Measurements from ENCODE around the gene AGBL4. TPM values are rescaled to one million over a fixed set of nuclear protein-coding genes. Genes with fewer than 3 reads are reported as not detected.
"Not testable (repeated sequence)": the region's sequence is repeated elsewhere in the genome, so short reads cannot be mapped to it uniquely, and the experiment has no call there.

Gene AGBL4
- total RNA-seq, 1 experiment from 2014 or later, result not detected

DNA sequence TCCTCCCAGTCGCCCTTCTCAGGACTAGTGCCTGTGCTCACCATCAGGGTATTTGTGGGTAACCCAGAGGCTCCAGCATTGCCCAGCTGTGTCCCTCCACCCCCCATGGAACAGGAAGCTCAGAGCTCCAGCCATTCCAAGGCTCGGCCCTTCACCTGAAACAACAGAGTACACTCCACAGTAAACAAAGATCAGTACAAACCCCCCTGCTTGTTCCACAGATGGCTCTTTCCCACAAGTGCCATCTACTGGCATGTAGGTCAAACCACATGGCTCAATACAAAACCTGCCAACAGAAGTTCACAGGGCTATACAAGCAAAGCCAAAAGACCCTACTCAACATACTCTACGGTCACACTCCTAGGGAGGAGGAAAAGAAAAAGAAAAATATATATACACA, 258.7 kb downstream of the AGBL4 start (continued):
- no peak for TF ChIP-seq EZH2phosphoT487 (IDR thresholded peaks at IDR 0.05; ENCODE audit: borderline replicate concordance)
- TF ChIP-seq, protein P1, sequence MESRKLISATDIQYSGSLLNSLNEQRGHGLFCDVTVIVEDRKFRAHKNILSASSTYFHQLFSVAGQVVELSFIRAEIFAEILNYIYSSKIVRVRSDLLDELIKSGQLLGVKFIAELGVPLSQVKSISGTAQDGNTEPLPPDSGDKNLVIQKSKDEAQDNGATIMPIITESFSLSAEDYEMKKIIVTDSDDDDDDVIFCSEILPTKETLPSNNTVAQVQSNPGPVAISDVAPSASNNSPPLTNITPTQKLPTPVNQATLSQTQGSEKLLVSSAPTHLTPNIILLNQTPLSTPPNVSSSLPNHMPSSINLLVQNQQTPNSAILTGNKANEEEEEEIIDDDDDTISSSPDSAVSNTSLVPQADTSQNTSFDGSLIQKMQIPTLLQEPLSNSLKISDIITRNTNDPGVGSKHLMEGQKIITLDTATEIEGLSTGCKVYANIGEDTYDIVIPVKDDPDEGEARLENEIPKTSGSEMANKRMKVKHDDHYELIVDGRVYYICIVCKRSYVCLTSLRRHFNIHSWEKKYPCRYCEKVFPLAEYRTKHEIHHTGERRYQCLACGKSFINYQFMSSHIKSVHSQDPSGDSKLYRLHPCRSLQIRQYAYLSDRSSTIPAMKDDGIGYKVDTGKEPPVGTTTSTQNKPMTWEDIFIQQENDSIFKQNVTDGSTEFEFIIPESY (IDR thresholded peaks at IDR 0.05; ENCODE audit: extremely low read depth, insufficient replicate concordance, low read length), result no peak
- TF ChIP-seq ELF1 (IDR thresholded peaks at IDR 0.05; ENCODE audit: borderline replicate concordance, low read depth), result no peak

DNA sequence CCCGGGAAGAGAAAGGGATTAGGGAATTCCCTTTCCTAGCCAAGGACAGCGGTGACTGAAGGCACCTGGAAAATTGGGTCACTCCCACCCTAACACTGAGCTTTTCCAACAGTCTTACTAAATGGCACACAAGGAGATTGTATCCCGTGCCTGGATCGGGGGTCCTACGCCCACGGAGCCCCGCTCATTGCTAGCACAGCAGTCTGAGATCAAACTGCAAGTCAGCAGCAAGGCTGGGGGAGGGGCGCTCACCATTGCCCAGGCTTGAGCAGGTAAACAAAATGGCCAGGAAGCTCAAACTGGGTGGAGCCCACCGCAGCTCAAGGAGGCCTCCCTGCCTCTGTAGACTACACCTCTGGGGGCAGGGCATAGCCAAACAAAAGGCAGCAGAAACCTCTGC, 285.6 kb downstream of the AGBL4 start:
- H3K4me2 ChIP-seq (ENCODE audit: low read length); BruUV-seq (replicated peaks); H3K9me3 ChIP-seq (ENCODE audit: control insufficient read depth in 1 of 2, insufficient read depth in 1 of 2, low read depth in 1 of 2, low read length in 2 of 2); POLR2A ChIA-PET; H2AFZ ChIP-seq (ENCODE audit: low read depth, low read length, poor library complexity, severe bottlenecking); H3K27me3 ChIP-seq (ENCODE audit: insufficient read depth, low read length); H3K27ac ChIP-seq (ENCODE audit: low read depth, low read length); intact Hi-C loops (cut with micrococcal nuclease); RAD21 ChIA-PET (ENCODE audit: low non-redundant PET in 1 of 2, low total read pairs in 2 of 2, uncharacterized antibody in 2 of 2, unreplicated experiment in 2 of 2); H3K79me2 ChIP-seq (ENCODE audit: insufficient read depth, low read length); H3K9ac ChIP-seq (ENCODE audit: low read length); H3K36me3 ChIP-seq (ENCODE audit: control insufficient read depth in 1 of 2, insufficient read depth in 2 of 2, low read length in 2 of 2); H3K4me3 ChIP-seq (replicated peaks in 1 of 2; ENCODE audit: low read depth in 1 of 2, low read length in 2 of 2); DNase-seq (ENCODE audit: low read depth, low spot score); ATAC-seq; H3K4me1 ChIP-seq (ENCODE audit: control insufficient read depth in 1 of 2, insufficient read depth in 2 of 2, low read length in 2 of 2); H3K9me2 ChIP-seq (ENCODE audit: insufficient read depth); CTCF ChIA-PET; H4K20me1 ChIP-seq (ENCODE audit: insufficient read depth): not testable (repeated sequence)

DNA sequence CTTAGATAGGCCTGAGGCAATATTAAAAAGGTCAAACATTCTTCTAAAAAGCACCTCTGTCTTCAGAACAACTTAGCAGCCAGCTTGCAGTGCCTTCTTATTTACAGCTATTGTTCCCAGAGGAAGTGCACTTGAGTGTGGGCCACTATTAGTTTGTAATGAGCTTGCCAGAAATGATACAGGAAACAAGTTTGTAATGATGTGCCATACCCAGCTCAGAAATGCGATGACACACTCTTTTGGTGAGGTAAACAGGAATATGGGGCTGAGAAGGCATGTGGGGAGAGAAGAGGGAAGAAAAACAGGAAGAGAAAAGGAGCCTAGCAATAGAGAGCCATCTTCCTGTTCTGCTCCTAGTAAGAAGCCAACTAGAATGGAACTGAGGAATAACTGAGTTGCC, 295.4 kb downstream of the AGBL4 start:
- no peaks in the 10 kb centered on the region for H3K79me2 ChIP-seq (ENCODE audit: insufficient read depth, low read length)
- H3K4me1 ChIP-seq (ENCODE audit: control insufficient read depth in 1 of 2, insufficient read depth in 2 of 2, low read length in 2 of 2), result no peaks in the 10 kb centered on the region
- H4K20me1 ChIP-seq (ENCODE audit: insufficient read depth), result no peaks in the 10 kb centered on the region
- intact Hi-C loops (cut with micrococcal nuclease), result no loop called here
- BruUV-seq (replicated peaks), result no TSS peak
- no peaks in the 10 kb centered on the region for H3K36me3 ChIP-seq (ENCODE audit: control insufficient read depth in 1 of 2, insufficient read depth in 2 of 2, low read length in 2 of 2)
- H3K9me2 ChIP-seq (ENCODE audit: insufficient read depth), result no peaks in the 10 kb centered on the region
- H2AFZ ChIP-seq (ENCODE audit: low read depth, low read length, poor library complexity, severe bottlenecking), result no peak overlapping the region
- no peak overlapping the region for H3K4me2 ChIP-seq (ENCODE audit: low read length)
- no peak overlapping the region for H3K9ac ChIP-seq (ENCODE audit: low read length)
- no peak for ATAC-seq
- TF ChIP-seq JUND (IDR thresholded peaks at IDR 0.05) (no peak), CBX3 (IDR thresholded peaks at IDR 0.05; ENCODE audit: low read depth) (no peak), FOSL1 (IDR thresholded peaks at IDR 0.05; ENCODE audit: low read depth) (no peak)
- POLR2A ChIA-PET, result no interaction called here
- DNase-seq (ENCODE audit: low read depth, low spot score), result no peak
- RAD21 ChIA-PET (ENCODE audit: low non-redundant PET in 1 of 2, low total read pairs in 2 of 2, uncharacterized antibody in 2 of 2, unreplicated experiment in 2 of 2), result no interaction called here
- H3K9me3 ChIP-seq (ENCODE audit: control insufficient read depth in 1 of 2, insufficient read depth in 1 of 2, low read depth in 1 of 2, low read length in 2 of 2), result peaks cover 4 to 15% of the 10 kb centered on the region in 2 experiments; a peak in 2 of 4 replicates
- CTCF ChIA-PET, result no interaction called here
- no peaks in the 10 kb centered on the region for H3K27me3 ChIP-seq (ENCODE audit: insufficient read depth, low read length)
- no peak overlapping the region for H3K4me3 ChIP-seq (replicated peaks in 1 of 2; ENCODE audit: low read depth in 1 of 2, low read length in 2 of 2)
- H3K27ac ChIP-seq (ENCODE audit: low read depth, low read length), result no peak overlapping the region

Data from HCT116 (cell line).